ENCODE measurements around the gene SVIL. TPM values are rescaled to one million over a fixed set of nuclear protein-coding genes. Genes with fewer than 3 reads are reported as not detected.

Gene SVIL
- total RNA-seq, 1 donor = 7.8 TPM

DNA sequence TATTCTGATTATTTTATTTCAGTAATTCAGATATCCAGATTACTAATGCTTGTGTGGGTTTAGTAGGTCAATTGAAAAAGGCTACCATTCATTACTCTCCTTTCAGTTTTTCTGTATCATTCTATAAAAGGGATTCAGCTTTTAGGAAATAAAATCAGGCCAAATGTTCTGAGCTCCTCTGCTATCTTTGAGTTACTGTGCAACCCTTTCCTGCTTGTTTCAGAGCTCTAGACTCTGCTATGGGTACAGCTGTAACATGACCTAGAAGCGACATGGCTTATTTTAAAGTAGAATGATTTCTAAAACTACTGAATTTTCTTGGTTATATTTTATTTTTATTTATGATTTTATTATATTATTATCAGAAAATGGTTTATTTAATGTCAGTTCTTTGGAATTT lies 203.1 kb downstream of the SVIL start:
- DNase-seq (ENCODE audit: low read depth) = no peak
- TF ChIP-seq, protein P1, sequence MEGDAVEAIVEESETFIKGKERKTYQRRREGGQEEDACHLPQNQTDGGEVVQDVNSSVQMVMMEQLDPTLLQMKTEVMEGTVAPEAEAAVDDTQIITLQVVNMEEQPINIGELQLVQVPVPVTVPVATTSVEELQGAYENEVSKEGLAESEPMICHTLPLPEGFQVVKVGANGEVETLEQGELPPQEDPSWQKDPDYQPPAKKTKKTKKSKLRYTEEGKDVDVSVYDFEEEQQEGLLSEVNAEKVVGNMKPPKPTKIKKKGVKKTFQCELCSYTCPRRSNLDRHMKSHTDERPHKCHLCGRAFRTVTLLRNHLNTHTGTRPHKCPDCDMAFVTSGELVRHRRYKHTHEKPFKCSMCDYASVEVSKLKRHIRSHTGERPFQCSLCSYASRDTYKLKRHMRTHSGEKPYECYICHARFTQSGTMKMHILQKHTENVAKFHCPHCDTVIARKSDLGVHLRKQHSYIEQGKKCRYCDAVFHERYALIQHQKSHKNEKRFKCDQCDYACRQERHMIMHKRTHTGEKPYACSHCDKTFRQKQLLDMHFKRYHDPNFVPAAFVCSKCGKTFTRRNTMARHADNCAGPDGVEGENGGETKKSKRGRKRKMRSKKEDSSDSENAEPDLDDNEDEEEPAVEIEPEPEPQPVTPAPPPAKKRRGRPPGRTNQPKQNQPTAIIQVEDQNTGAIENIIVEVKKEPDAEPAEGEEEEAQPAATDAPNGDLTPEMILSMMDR (IDR thresholded peaks at IDR 0.05; ENCODE audit: insufficient read depth, low read depth, low read length) = no peak
- H3K4me3 ChIP-seq (ENCODE audit: low read depth, low read length) = no peak overlapping the region

DNA sequence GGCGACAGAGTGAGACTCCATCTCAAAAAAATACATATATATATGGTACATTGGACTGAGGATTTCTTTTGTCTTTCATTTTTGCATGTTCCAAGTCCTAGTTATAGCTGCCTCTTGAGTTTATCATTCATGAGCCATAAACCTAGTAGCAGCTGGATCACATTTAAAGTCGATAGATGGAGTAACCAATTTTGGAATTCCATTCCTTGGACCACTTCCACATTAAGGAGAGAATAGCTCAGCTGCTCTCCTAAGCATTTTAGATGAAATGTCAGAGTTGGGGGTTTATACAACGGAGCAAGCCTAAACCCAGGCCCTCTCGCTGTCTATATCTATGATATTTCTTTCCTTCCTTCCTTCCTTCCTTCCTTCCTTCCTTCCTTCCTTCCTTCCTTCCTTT lies 204.7 kb downstream of the SVIL start:
- no peak for DNase-seq (ENCODE audit: low read depth)
- TF ChIP-seq, protein P1 (IDR thresholded peaks at IDR 0.05; ENCODE audit: insufficient read depth, low read depth, low read length) = no peak
- H3K4me3 ChIP-seq (ENCODE audit: low read depth, low read length) = no peak overlapping the region

DNA sequence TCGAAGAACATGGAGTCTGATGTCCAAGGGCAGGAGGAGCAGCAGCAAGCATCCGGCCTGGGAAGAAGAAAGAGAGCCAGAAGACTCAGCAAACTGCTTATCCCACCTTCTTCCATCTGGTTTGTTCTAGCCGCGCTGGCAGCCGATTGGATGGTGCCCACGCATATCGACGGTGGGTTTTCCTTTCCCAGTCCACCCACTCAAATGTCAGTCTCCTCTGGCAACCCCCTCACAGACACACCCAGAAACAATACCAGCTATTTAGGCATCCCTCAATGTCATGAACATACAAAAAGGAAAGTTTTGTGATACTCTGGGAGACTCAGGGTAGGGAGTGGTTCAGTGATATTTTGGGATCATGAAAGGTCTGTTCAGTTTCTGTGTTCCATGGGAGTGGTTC lies 206.3 kb downstream of the SVIL start:
- DNase-seq (ENCODE audit: low read depth) = no peak
- no peak overlapping the region for H3K4me3 ChIP-seq (ENCODE audit: low read depth, low read length)
- TF ChIP-seq, protein P1 (IDR thresholded peaks at IDR 0.05; ENCODE audit: insufficient read depth, low read depth, low read length) = no peak

DNA sequence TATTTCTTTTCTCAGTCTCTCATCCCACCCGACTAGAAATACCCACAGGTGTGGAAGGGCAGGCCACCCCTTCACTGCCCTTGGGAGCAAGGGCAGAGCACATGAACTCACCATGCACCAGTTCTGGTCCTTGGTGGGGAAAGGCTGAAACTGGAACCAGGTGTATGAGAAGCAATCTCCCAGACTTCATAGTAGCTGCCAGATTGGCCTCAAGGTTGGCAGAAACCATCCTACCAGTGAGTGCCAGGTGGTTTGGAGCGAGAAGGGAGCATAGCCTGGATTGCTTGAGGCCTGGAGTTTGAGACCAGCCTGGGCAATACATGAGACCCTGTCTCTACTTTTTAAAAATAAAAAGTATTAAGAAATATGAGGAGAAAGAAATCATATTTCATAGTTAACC lies 207.1 kb downstream of the SVIL start:
- no peak overlapping the region for H3K4me3 ChIP-seq (ENCODE audit: low read depth, low read length)
- TF ChIP-seq, protein P1 (IDR thresholded peaks at IDR 0.05; ENCODE audit: insufficient read depth, low read depth, low read length) = no peak
- no peak for DNase-seq (ENCODE audit: low read depth)

DNA sequence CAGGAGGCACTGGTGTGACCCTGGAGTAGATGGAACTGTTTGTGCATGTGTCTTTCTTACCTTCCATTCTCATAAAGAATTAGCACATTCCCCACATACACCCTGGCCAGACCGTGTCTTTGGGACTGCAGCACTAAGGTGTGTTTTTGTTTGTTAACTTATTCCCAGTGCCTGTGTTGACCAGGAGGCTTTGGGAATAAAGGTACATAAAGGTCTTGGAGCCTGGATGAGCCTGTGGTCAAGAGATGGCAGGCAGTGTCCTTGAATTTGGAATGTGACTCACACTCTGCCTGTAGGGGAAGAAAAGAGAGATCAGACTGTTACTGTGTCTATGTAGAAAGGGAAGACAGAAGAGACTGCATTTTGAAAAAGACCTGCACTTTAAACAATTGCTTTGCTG lies 208.4 kb downstream of the SVIL start:
- H3K4me3 ChIP-seq (ENCODE audit: low read depth, low read length) = no peak overlapping the region
- no peak for DNase-seq (ENCODE audit: low read depth)
- TF ChIP-seq, protein P1 (IDR thresholded peaks at IDR 0.05; ENCODE audit: insufficient read depth, low read depth, low read length) = no peak

DNA sequence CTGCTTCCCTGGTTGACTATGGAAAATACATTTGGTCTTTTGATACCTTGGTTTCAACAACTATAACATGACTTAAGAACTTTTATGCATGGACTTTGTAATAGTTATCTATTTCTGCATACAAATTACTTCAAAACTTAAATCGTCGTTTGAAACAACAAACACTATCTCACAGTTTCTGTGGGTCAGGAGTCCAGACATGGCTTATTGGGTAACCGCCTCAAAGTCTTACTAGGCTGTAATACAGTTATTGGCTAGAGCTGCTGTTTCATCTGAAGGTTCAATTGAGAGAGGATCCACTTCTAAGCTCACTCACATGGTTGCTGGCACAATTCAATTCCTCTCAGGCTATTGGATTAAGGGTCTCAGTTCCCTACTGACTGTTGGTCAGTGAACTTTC lies 210.8 kb downstream of the SVIL start:
- TF ChIP-seq, protein P1 (IDR thresholded peaks at IDR 0.05; ENCODE audit: insufficient read depth, low read depth, low read length) = no peak
- H3K4me3 ChIP-seq (ENCODE audit: low read depth, low read length) = no peak overlapping the region
- no peak for DNase-seq (ENCODE audit: low read depth)

DNA sequence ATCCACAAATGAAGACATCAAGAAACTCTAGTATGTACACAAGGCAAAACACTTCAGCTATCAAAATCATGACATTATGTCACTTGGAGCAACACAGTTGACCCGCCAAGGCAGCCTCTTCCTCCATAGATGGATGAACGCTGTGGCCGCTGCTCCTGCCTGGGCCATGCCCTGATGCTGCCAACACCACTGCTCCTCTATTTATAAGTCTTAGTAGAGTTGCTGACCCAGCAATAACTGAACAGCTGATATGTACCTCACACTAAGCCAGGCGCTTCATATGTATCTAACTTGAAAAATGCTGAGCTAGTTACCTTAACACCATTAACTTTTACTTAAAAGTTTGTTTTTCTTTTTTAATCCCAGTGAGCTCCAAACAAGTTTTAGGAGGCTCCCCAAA lies 214.0 kb downstream of the SVIL start:
- DNase-seq (ENCODE audit: low read depth) = no peak
- TF ChIP-seq, protein P1 (IDR thresholded peaks at IDR 0.05; ENCODE audit: insufficient read depth, low read depth, low read length) = no peak
- no peak overlapping the region for H3K4me3 ChIP-seq (ENCODE audit: low read depth, low read length)

All from fibroblast of villous mesenchyme (primary cell).